Gastrocnemius medialis (tissue), 4 donors: ENCODE results near the gene SETDB1.

Experiments
- CTCF ChIP-seq, 5 experiments: fragments of 450-650 bp in 3 of 5; fragments of 200-600 bp in 2 of 5; sonication (generic) in 2 of 5; IDR thresholded peaks in 4 of 5; conservative IDR thresholded peaks in 1 of 5; 1 replicate in 4 of 5; 2 replicates in 1 of 5; pipeline ENCODE4 v1.5.1; 2016 to 2019; ENCODE audit warnings: antibody characterized with exemption in 5 of 5, mild to moderate bottlenecking in 3 of 5, moderate library complexity in 3 of 5
- POLR2A ChIP-seq, 2 donors: fragments of 450-650 bp; IDR thresholded peaks; one replicate each; pipeline ENCODE4 v1.6.1; 2017; ENCODE audit warnings: antibody characterized with exemption in 2 of 2, mild to moderate bottlenecking in 2 of 2, moderate library complexity in 2 of 2

DNA sequence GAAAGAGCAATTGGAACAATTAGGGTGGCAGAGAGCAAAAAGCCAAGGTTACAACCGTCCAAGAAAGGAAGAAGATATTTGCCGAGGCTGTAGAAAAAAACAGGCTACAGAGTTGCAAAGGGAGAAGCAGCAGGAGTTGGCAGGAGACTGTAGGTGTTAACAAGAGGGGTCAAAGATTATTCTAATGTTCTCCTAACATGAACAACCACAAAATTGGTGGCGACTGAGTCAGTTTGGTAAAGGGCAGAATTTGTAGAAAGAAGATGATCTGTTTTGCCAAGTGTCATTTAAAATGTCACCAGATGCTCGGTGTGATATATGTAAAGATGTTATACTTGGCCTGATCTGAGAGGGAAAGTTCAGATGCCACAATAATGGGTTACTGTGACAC, 81.7 kb downstream of the SETDB1 start:
- TF ChIP-seq CTCF (IDR thresholded peaks at IDR 0.05 in 4 of 5, conservative IDR thresholded peaks at IDR 0.05 in 1 of 5) (no peak), POLR2A (IDR thresholded peaks at IDR 0.05) (no peak)
